Raji (cell line): ENCODE data around the gene FUT7.

Source experiments
- POLR2A ChIP-seq: IDR thresholded peaks from 2 replicates; pipeline ENCODE4 v1.6.1; 2011; ENCODE audit warnings: low read depth, low read length, control low read depth; ENCODE audit not compliant: insufficient read depth

The FUT7 gene

GRCh38 chr9:137021979-137022661 is 9.8 kb downstream of the FUT7 start:
- TF ChIP-seq POLR2A = no peak

GRCh38 chr9:137021568-137021978 is 10.3 kb downstream of the FUT7 start:
- TF ChIP-seq POLR2A = no peak

- TF ChIP-seq POLR2A = no peak
Observed at GRCh38 chr9:137020771-137021567, 10.9 kb downstream of the FUT7 start.

GRCh38 chr9:137019891-137020683 is 11.8 kb downstream of the FUT7 start:
- TF ChIP-seq POLR2A = no peak

GRCh38 chr9:137018761-137019559 is 12.9 kb downstream of the FUT7 start:
- no peak for TF ChIP-seq POLR2A

GRCh38 chr9:137017791-137018497 is 13.9 kb downstream of the FUT7 start:
- TF ChIP-seq POLR2A = no peak

- no peak for TF ChIP-seq POLR2A
Observed at GRCh38 chr9:137017071-137017470, 14.8 kb downstream of the FUT7 start.

GRCh38 chr9:137016436-137016835 is 15.5 kb downstream of the FUT7 start:
- TF ChIP-seq POLR2A = no peak

GRCh38 chr9:137015976-137016375 is 15.9 kb downstream of the FUT7 start:
- no peak for TF ChIP-seq POLR2A

- TF ChIP-seq POLR2A = no peak
Observed at GRCh38 chr9:137015540-137015930, 16.4 kb downstream of the FUT7 start.

- TF ChIP-seq POLR2A = no peak
Observed at GRCh38 chr9:137014776-137015539, 16.9 kb downstream of the FUT7 start.

- no peak for TF ChIP-seq POLR2A
Observed at GRCh38 chr9:137014166-137014565, 17.7 kb downstream of the FUT7 start.

GRCh38 chr9:137013571-137013940 is 18.3 kb downstream of the FUT7 start:
- no peak for TF ChIP-seq POLR2A
